ENCODE measurements around the gene FCN2. TPM values are rescaled to one million over a fixed set of nuclear protein-coding genes. Genes with fewer than 3 reads are reported as not detected.

The FCN2 gene
- polyA plus RNA-seq, 2 of the 4 experiments (the other 2 are of a cell fraction): not detected

DNA sequence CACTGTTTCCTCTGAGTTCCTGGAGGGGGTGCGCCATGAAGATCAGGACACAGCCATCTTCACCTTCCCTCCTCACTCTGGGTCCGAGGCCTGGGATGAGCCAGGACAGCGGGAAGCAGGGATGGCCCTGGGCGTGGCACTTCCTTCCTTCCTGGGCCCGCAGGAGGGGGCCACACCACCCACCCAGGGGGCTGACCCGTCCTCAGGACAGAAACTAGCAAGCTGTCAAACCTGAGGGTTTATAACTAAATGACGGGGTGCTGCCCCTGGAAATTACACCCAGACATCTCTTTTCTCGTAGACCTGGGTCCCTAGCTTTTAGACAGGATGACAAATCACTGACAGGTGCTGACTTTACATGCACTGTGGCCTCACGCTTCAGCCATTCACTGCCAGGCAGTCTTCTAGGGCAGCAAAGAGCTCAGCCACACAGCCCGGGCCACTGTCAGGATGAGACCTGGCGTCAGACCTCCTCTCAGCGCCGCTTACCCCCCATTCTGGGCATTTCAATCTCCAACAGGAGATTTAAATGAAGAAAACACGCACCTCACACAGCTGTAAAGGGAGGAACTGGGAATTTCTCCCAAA is 8.1 kb downstream of the FCN2 start (continued):
- TF ChIP-seq HDAC2 (IDR thresholded peaks at IDR 0.05): no peak
- no peak for TF ChIP-seq ESRRA (IDR thresholded peaks at IDR 0.05; ENCODE audit: borderline replicate concordance, low read length)
- no peak for TF ChIP-seq TFCP2L1 (CRISPR knock-in tag; IDR thresholded peaks at IDR 0.05)

DNA sequence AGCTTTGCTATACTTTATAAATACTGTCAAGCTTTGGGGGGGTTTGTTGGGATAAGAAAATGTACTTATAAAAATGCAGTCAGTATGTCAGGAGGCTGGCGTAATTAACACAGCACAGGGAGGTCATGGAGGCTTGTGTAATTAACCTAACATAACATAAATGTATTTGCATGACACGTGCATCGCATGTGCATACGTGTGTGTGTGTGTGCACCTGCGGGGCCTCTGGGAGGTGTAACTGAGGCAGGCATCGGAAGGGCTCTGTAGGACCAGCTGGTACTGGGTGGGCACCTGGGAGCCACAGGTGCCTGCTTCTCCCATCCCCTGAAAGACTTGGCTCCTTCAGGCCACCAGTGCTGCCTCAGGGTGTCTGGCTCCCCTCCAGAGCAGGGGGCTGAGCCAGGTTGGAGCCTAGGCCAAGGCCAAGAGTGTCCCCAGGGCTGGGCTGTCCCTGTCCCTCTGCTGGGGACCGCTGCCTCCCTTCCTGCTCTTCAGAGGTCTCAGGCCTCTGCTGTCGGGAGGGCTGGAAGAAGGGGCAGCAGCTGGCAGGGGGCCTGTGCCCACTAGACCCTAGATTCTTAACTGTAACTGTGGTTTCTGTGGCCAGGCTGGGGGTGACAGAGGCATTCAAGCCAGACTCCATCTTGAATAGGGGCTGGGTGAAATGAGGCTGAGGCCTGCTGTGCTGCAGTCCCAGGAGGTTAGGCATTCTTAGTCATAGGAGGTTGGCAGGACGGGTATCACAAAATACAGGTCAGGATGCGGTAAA is 9.0 kb downstream of the FCN2 start:
- Histone ChIP-seq H3K4me1 (no peaks in the 10 kb centered on the region), H3K9me3 (peaks cover 2% of the 10 kb centered on the region; the same call in 1 of the 3 replicates), H3K4me2 (no peak overlapping the region), H3K27ac (peak overlapping the region in 1 of 2 experiments; percentile 47; a peak in 1 of 6 replicates), H3K4me3 (no peak overlapping the region)
- POLR2A ChIA-PET: no interaction called here
- FAIRE-seq: no peak
- CTCF ChIA-PET: interaction anchor here (1.6 kb wide), 1 partner anchor 13 kb away, joined by 5 read pairs; no protein-coding TSS in a partner anchor
- no peak for ATAC-seq
- no peak for DNase-seq (ENCODE audit: low read depth in 1 of 2, low spot score in 1 of 2)
- TF ChIP-seq CHD2 (IDR thresholded peaks at IDR 0.05; ENCODE audit: low read length, partially characterized antibody) (no peak), HOXB13 (CRISPR knock-in tag; IDR thresholded peaks at IDR 0.05; ENCODE audit: low read depth) (no peak), MYC (IDR thresholded peaks at IDR 0.05; ENCODE audit: borderline replicate concordance, low read length) (no peak), KDM5A (IDR thresholded peaks at IDR 0.05) (no peak), FOSB (CRISPR knock-in tag; IDR thresholded peaks at IDR 0.05) (no peak), MAFK (IDR thresholded peaks at IDR 0.05; ENCODE audit: partially characterized antibody) (no peak), RCOR1 (IDR thresholded peaks at IDR 0.05; ENCODE audit: low read depth, low read length) (no peak), PHF8 (IDR thresholded peaks at IDR 0.05; ENCODE audit: borderline replicate concordance, low read depth) (no peak), CBX8 (IDR thresholded peaks at IDR 0.05) (no peak), HOXA7 (CRISPR knock-in tag; IDR thresholded peaks at IDR 0.05) (no peak), HEYL (CRISPR knock-in tag; IDR thresholded peaks at IDR 0.05) (no peak), EHF (CRISPR knock-in tag; IDR thresholded peaks at IDR 0.05) (no peak)
- TF ChIP-seq, protein P1, sequence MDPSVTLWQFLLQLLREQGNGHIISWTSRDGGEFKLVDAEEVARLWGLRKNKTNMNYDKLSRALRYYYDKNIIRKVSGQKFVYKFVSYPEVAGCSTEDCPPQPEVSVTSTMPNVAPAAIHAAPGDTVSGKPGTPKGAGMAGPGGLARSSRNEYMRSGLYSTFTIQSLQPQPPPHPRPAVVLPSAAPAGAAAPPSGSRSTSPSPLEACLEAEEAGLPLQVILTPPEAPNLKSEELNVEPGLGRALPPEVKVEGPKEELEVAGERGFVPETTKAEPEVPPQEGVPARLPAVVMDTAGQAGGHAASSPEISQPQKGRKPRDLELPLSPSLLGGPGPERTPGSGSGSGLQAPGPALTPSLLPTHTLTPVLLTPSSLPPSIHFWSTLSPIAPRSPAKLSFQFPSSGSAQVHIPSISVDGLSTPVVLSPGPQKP (IDR thresholded peaks at IDR 0.05; ENCODE audit: low read depth, low read length): no peak
- TF ChIP-seq, protein P2, sequence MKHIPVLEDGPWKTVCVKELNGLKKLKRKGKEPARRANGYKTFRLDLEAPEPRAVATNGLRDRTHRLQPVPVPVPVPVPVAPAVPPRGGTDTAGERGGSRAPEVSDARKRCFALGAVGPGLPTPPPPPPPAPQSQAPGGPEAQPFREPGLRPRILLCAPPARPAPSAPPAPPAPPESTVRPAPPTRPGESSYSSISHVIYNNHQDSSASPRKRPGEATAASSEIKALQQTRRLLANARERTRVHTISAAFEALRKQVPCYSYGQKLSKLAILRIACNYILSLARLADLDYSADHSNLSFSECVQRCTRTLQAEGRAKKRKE (CRISPR knock-in tag; IDR thresholded peaks at IDR 0.05; ENCODE audit: low read depth): no peak
- 82% methylated on average over 10 of the region's 10 CpGs for WGBS (ENCODE audit: missing lambda C conversion rate)

DNA sequence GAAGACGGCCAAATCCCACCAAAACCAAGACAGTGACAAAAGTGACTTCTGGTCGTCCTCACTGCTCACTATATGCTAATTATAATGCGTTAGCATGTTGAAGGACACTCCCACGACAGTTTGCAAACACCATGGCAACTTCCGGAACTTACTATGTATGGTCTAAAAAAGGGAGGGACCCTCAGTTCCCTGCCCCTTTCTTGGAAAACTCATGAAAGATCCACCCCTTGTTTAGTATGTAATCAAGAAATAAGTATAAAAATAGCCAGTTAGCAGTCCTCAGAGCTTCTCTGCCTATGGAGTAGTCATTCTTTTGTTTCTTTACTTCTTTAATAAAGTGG is 9.5 kb downstream of the FCN2 start:
- FAIRE-seq: no peak
- ATAC-seq: no peak
- Histone ChIP-seq H3K9me3 (peaks cover 7% of the 10 kb centered on the region; the same call in 2 of the 3 replicates), H3K4me2 (no peak overlapping the region), H3K4me1 (peaks cover 4% of the 10 kb centered on the region), H3K27ac (no peak overlapping the region), H3K4me3 (no peak overlapping the region)
- POLR2A ChIA-PET: no interaction called here
- TF ChIP-seq FOXS1 (CRISPR knock-in tag; IDR thresholded peaks at IDR 0.05) (no peak), HOXB13 (CRISPR knock-in tag; IDR thresholded peaks at IDR 0.05; ENCODE audit: low read depth) (no peak), HOXA7 (CRISPR knock-in tag; IDR thresholded peaks at IDR 0.05) (no peak)
- TF ChIP-seq, protein P3, sequence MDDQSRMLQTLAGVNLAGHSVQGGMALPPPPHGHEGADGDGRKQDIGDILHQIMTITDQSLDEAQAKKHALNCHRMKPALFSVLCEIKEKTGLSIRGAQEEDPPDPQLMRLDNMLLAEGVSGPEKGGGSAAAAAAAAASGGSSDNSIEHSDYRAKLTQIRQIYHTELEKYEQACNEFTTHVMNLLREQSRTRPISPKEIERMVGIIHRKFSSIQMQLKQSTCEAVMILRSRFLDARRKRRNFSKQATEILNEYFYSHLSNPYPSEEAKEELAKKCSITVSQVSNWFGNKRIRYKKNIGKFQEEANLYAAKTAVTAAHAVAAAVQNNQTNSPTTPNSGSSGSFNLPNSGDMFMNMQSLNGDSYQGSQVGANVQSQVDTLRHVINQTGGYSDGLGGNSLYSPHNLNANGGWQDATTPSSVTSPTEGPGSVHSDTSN (IDR thresholded peaks at IDR 0.05): no peak
- TF ChIP-seq, protein P4, sequence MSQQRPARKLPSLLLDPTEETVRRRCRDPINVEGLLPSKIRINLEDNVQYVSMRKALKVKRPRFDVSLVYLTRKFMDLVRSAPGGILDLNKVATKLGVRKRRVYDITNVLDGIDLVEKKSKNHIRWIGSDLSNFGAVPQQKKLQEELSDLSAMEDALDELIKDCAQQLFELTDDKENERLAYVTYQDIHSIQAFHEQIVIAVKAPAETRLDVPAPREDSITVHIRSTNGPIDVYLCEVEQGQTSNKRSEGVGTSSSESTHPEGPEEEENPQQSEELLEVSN (IDR thresholded peaks at IDR 0.05; ENCODE audit: borderline replicate concordance, low read depth): no peak
- WGBS (ENCODE audit: missing lambda C conversion rate): 64% methylated on average over 5 of the region's 5 CpGs
- DNase-seq (ENCODE audit: low read depth in 1 of 2, low spot score in 1 of 2): no peak
- CTCF ChIA-PET: interaction anchor here (0.6 kb wide), 1 partner anchor 22 kb away, joined by 4 read pairs; no protein-coding TSS in a partner anchor

Data from A549 (cell line).